Activated CD8-positive, alpha-beta T cell treated with anti-CD3 and anti-CD28 coated beads, Interleukin-2, amount 10 ng/mL, durations not matched to agents 7 days and 5 days (primary cell): ENCODE results near the gene ZC3H7B. TPM values are rescaled to one million over a fixed set of nuclear protein-coding genes. Genes with fewer than 3 reads are reported as not detected.

ENCODE experiments used
- ATAC-seq: fragments of 150-1000 bp; cut with Tn5 transposase; one replicate; pipeline ENCODE4 v1.10.0; 2021; ENCODE audit warnings: moderate library complexity
- CTCF ChIA-PET: fragments of 350-600 bp; sonication (Branson Sonifier 250); formaldehyde crosslinking; loops from one replicate; lab custom pipeline; 2021; ENCODE audit warnings: antibody characterized with exemption; lab: Charles Lee
- POLR2A ChIA-PET: fragments of 350-600 bp; sonication (Branson Sonifier 250); formaldehyde crosslinking; loops from one replicate; lab custom pipeline; 2021; ENCODE audit warnings: antibody characterized with exemption; lab: Charles Lee
- DNase-seq: peaks from one replicate; pipeline ENCODE4 v3.0.0-alpha.2; 2020
- H3K27ac Mint-ChIP-seq: one replicate; pipeline ENCODE4 v1.8.0; 2021; ENCODE audit warnings: mild to moderate bottlenecking, mixed read lengths
- H3K27me3 Mint-ChIP-seq: one replicate; pipeline ENCODE4 v1.8.0; 2021; ENCODE audit warnings: low read depth, mixed read lengths
- H3K36me3 Mint-ChIP-seq: one replicate; pipeline ENCODE4 v1.8.0; 2021; ENCODE audit warnings: low read depth, mixed read lengths
- H3K4me1 Mint-ChIP-seq: one replicate; pipeline ENCODE4 v1.8.0; 2021; ENCODE audit warnings: low read depth, mixed read lengths
- H3K4me3 Mint-ChIP-seq: one replicate; pipeline ENCODE4 v1.8.0; 2021; ENCODE audit warnings: mild to moderate bottlenecking, mixed read lengths
- H3K9me3 Mint-ChIP-seq: one replicate; pipeline ENCODE4 v1.8.0; 2022; ENCODE audit warnings: mixed read lengths; ENCODE audit not compliant: insufficient read depth
- total RNA-seq, 2 experiments: library from RNA; stranded (reverse); gene quantifications; one replicate each; pipeline ENCODE4 v1.2.3, GENCODE V29; 2021

ZC3H7B gene
- total RNA-seq, 2 experiments from 2014 or later, result 48.4 to 50.8 TPM

DNA sequence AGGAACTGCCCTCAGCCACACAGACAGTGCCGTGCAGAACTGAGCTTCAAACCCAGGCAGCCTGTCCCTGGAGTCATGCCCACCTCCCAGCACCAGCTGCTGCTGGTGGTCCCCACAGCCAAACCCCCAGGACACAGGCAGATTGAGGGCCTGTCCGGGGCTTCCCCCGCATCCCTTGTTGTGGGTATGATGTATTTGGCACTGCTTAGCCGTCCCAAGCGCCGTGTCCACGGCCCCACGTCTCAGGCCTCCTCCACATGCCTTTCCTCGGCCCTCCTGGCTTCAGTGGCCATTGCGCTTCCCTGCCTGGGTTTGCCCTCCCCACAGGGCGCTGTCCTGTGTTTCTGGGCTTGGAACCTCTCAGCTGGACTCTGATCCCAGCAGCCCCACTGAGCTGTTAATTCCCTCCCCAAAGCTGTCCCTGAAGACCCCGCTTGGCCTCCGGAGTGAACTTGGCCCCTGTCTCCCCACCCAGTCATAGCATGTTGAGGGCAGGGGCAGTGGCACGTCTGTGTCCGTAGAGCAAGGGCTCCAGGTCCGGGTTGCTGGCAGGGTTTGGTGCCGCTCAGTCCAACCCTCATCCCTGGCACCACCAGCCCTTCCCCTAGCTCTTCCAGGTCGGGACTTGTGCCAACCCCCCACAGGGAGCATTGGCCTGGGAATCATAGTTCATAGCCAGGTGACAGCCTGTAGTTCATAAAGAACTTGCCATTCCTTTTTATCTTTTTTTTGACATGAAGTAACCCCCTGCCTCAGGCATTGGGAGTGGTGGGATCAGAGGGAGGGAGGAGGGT, 45.9 kb downstream of the ZC3H7B start:
- POLR2A ChIA-PET, result no interaction called here
- CTCF ChIA-PET, result no interaction called here
- no peaks in the 10 kb centered on the region for H3K9me3 Mint-ChIP-seq
- no peak overlapping the region for H3K4me3 Mint-ChIP-seq
- H3K27ac Mint-ChIP-seq, result no peak overlapping the region
- H3K36me3 Mint-ChIP-seq, result peaks cover 32% of the 10 kb centered on the region
- no peaks in the 10 kb centered on the region for H3K27me3 Mint-ChIP-seq
- DNase-seq (no peak), ATAC-seq (no peak)
- peaks cover 2% of the 10 kb centered on the region for H3K4me1 Mint-ChIP-seq

DNA sequence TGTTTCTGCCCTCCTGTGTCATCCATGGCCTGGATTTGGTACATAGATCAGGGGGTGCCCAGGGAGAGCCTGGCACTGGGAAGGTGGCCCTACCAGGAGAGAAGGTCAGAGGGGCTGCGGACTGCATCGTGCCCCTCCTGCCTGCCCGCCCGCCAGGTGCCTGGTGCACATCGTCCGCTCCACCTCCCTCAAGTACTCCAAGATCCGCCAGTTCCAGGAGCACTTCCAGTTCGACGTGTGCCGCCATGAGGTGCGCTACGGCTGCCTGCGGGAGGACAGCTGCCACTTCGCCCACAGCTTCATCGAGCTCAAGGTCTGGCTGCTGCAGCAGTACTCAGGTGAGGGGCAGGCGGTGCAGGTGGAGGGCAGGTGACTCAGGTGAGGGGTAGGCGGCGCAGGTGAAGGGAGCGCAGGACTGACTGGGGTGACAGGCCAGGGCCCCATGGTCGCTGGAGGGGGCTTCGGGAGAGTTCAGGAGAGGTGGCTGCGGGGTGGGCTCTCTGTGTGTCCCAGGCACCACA, 47.7 kb downstream of the ZC3H7B start:
- Mint-ChIP-seq H3K4me1 (no peaks in the 10 kb centered on the region), H3K27ac (peak overlapping the region; percentile 52), H3K36me3 (peaks cover 29% of the 10 kb centered on the region), H3K9me3 (no peaks in the 10 kb centered on the region), H3K4me3 (no peak overlapping the region), H3K27me3 (no peaks in the 10 kb centered on the region)
- DNase-seq (no peak), ATAC-seq (no peak)
- ChIA-PET POLR2A (no interaction called here), CTCF (no interaction called here)

DNA sequence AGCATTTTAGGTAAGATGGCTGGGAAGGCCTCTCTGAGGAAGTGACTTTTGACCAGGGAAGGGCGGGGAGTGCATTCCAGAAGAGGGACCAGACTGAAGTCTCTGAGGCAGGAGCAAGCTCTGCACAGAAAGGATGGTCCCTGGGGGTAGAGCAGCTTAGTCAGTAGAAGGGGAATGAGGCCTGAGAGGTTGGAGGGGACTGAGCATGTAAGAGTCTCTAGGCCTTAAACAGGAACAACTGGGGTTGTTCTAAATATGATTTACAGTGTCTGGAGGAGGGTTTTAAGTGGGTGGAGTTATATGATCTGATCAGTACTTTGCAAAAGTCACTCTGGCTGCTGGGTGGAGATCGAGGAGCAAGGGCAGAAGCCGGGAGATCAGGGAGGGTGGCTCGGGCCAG, 48.8 kb downstream of the ZC3H7B start:
- peaks cover 31% of the 10 kb centered on the region for H3K36me3 Mint-ChIP-seq
- DNase-seq, result no peak
- peak overlapping the region; percentile 5 for H3K27ac Mint-ChIP-seq
- POLR2A ChIA-PET, result no interaction called here
- no peak for ATAC-seq
- no peaks in the 10 kb centered on the region for H3K27me3 Mint-ChIP-seq
- H3K4me3 Mint-ChIP-seq, result no peak overlapping the region
- no peaks in the 10 kb centered on the region for H3K4me1 Mint-ChIP-seq
- H3K9me3 Mint-ChIP-seq, result no peaks in the 10 kb centered on the region
- CTCF ChIA-PET, result no interaction called here

DNA sequence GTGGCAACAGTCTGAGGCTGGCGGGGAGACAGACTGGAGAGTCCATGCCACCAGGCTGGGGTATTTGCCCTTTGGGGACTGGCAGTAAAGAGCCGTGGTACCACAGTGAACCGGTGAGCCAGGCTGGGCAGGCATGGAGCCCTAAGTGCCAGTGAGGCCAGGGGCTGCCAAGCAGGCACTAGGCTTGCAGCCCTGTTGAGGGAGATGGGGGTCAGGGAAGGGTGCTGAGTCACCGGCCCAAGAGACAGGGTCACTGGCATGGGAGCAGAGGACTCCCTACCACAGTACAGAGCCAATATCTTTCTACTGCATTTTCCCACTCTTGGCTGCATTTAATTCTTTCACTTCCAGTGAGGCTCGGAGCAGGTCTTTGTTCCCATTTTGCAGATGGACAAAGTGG, 49.7 kb downstream of the ZC3H7B start:
- H3K9me3 Mint-ChIP-seq, result no peaks in the 10 kb centered on the region
- ATAC-seq (no peak), DNase-seq (no peak)
- no peaks in the 10 kb centered on the region for H3K4me1 Mint-ChIP-seq
- H3K27ac Mint-ChIP-seq, result no peak overlapping the region
- CTCF ChIA-PET, result no interaction called here
- no peaks in the 10 kb centered on the region for H3K27me3 Mint-ChIP-seq
- POLR2A ChIA-PET, result no interaction called here
- peaks cover 31% of the 10 kb centered on the region for H3K36me3 Mint-ChIP-seq
- H3K4me3 Mint-ChIP-seq, result no peak overlapping the region

DNA sequence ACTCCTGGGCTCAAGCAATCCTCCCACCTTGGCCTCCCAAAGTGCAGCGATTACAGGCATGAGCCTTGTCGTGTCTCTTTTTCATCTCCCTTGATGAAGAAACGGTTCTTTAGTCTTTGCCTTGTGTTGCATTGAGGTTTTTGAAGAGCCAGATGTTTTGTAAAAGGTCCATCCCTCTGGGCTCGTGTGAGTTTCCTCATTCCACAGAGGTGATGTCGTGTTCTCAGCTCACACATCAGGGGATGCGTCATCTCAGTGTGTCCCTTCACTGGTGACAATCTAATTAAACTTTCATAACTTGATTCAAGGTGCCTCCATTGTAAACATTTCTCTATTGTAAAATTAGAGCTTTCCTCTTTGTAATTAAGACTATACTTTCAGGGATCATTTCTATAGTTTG, 50.7 kb downstream of the ZC3H7B start:
- Mint-ChIP-seq H3K9me3 (no peaks in the 10 kb centered on the region), H3K27ac (no peak overlapping the region), H3K4me1 (no peaks in the 10 kb centered on the region), H3K4me3 (no peak overlapping the region), H3K36me3 (peaks cover 34% of the 10 kb centered on the region), H3K27me3 (no peaks in the 10 kb centered on the region)
- ChIA-PET CTCF (interaction anchor here (0.7 kb wide), 1 partner anchor 429 kb away, joined by 3 read pairs; no protein-coding TSS in a partner anchor), POLR2A (no interaction called here)
- no peak for ATAC-seq
- no peak for DNase-seq

DNA sequence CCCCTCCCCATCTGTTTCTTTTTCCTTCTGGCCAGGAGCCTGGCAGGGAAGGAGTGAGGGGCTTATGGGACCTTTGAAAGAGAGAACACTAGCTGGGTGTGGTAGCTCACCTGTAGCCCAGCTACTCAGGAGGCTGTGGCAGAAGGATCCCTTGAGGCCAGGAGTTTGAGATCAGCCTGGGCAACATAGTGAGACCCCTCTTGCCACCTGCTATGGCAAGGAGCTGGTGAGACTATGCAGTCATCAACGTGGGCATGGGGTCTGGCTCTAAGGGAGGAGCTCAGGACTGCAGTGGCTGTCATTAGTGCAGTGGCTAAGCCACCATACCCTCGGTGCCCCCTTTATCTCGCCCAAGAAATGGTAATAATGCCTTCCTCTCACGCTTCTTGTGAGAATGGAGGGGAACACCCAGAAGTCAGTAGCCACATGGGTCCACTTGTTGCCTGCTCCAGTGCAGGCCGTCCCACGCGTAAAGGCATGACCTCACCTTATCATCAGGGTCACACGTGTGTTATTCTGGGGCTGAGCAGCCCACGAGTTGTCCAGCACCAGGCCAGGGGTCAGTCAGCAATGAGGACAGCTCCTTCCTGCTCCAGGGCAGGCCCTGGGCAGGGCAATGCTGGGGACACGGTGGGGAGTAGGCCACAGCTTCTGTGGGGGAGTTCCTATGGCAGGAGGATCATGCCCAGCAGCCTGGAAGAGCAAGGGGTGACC, 52.7 kb downstream of the ZC3H7B start:
- no peaks in the 10 kb centered on the region for H3K27me3 Mint-ChIP-seq
- ChIA-PET CTCF (no interaction called here), POLR2A (no interaction called here)
- no peaks in the 10 kb centered on the region for H3K9me3 Mint-ChIP-seq
- no peaks in the 10 kb centered on the region for H3K4me1 Mint-ChIP-seq
- no peak overlapping the region for H3K4me3 Mint-ChIP-seq
- H3K36me3 Mint-ChIP-seq, result peaks cover 27% of the 10 kb centered on the region
- DNase-seq, result no peak
- peak overlapping the region; percentile 11 for H3K27ac Mint-ChIP-seq
- no peak for ATAC-seq

DNA sequence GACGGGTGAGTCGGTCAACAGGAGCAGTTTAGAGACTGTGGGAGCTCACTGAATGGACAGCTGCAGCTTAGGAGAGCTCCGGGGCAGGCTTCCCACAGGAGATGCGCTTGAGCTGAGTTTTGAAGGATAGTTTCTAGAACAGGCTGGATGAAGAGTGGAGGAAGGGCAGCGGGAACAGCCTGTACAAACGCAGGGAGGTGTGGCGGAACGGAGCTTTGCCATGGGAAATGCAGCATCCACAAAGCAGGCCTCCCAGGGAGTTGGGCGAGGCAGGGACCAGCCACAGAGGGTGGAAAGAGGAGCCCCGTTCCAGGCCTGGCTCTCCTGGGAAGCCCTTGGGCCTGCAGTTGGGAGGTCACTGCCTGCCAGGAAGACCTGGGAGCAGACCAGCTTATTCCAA, 53.7 kb downstream of the ZC3H7B start:
- CTCF ChIA-PET, result no interaction called here
- Mint-ChIP-seq H3K27me3 (no peaks in the 10 kb centered on the region), H3K36me3 (peaks cover 26% of the 10 kb centered on the region), H3K4me1 (no peaks in the 10 kb centered on the region), H3K4me3 (no peak overlapping the region), H3K27ac (no peak overlapping the region), H3K9me3 (no peaks in the 10 kb centered on the region)
- no peak for DNase-seq
- ATAC-seq, result no peak
- POLR2A ChIA-PET, result no interaction called here

DNA sequence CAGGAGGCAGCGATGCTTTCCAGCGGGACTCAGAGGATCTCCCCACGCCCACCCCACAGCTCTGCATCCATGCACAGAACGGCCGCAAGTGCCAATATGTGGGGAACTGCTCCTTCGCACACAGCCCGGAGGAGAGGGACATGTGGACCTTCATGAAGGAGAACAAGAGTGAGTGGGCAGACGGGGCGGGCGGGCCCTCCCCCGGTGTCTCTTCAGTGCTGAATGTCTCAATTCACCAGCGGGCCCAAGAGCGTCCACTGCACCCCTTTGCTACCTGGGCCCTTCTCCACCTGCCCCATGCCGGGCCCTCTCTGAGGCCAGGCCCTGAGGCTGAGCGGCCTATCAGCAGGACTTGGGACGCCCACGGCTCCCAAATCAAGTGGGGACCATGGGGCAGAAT, 54.6 kb downstream of the ZC3H7B start:
- DNase-seq, result no peak
- H3K4me3 Mint-ChIP-seq, result no peak overlapping the region
- H3K4me1 Mint-ChIP-seq, result no peaks in the 10 kb centered on the region
- no peak overlapping the region for H3K27ac Mint-ChIP-seq
- no peaks in the 10 kb centered on the region for H3K9me3 Mint-ChIP-seq
- no peaks in the 10 kb centered on the region for H3K27me3 Mint-ChIP-seq
- ChIA-PET CTCF (no interaction called here), POLR2A (no interaction called here)
- ATAC-seq, result no peak
- H3K36me3 Mint-ChIP-seq, result peaks cover 19% of the 10 kb centered on the region

DNA sequence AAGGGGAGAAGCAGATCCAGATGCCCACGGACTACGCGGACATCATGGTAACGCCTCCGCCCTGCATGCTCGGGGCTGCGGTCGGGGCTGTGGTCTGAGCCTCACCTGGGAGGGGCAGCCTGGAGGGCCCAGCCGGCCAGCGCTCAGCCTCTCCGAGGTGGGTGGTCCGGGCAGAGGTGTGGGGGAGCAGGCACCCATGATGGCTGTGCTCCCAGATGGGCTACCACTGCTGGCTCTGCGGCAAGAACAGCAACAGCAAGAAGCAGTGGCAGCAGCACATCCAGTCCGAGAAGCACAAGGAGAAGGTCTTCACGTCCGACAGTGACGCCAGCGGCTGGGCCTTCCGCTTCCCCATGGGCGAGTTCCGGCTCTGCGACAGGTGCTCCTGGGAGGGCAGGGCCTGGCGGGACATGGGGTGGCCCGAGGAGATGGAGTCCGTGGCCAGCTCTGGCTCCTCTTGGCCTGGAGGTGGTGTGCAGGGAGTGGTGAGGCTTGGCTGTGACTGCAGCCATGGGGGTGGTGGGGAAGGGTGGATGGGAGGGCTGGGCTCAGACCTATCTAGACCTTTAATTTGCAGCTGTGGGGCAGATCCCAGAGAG, 55.2 kb downstream of the ZC3H7B start:
- H3K9me3 Mint-ChIP-seq, result no peaks in the 10 kb centered on the region
- ChIA-PET POLR2A (no interaction called here), CTCF (no interaction called here)
- no peak overlapping the region for H3K27ac Mint-ChIP-seq
- DNase-seq, result no peak
- peaks cover 19% of the 10 kb centered on the region for H3K36me3 Mint-ChIP-seq
- no peaks in the 10 kb centered on the region for H3K27me3 Mint-ChIP-seq
- no peak for ATAC-seq
- H3K4me3 Mint-ChIP-seq, result no peak overlapping the region
- no peaks in the 10 kb centered on the region for H3K4me1 Mint-ChIP-seq

DNA sequence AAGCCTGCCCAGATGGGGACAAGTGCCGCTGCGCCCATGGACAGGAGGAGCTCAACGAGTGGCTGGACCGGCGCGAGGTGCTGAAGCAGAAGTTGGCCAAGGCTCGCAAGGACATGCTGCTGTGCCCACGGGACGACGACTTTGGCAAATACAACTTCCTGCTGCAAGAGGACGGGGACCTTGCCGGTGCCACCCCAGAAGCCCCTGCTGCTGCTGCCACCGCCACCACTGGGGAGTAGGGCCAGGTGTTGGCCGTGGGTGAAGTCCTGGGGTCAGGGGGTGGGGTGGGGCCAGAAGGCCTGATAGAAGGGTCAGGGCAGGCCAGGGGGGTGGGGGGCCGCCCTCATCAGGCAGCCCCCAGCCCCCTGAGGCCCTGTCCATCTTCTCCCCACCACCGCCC, 55.9 kb downstream of the ZC3H7B start:
- ChIA-PET CTCF (no interaction called here), POLR2A (no interaction called here)
- Mint-ChIP-seq H3K36me3 (peaks cover 17% of the 10 kb centered on the region), H3K27me3 (no peaks in the 10 kb centered on the region), H3K4me3 (no peak overlapping the region), H3K4me1 (no peaks in the 10 kb centered on the region), H3K9me3 (no peaks in the 10 kb centered on the region), H3K27ac (no peak overlapping the region)
- no peak for ATAC-seq
- no peak for DNase-seq

DNA sequence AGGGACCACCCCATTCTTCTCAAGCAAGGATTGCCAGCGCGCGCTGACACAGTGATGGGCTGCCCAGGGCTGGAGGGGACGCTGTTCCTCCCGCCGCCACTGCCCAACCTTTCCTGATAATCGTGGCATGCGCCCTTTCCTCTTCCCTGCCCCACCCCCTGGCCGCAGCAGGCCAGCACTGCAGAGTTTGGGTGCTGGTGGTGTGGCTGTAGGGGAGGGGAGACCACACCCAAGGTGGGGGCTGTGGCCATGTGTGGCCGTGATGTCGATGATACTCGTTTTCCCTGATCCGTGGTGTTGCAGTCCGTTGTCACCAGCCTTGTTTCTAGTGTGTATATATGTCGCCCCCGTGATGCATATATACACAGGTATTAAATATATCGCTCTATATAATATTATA, 57.6 kb downstream of the ZC3H7B start:
- POLR2A ChIA-PET, result no interaction called here

DNA sequence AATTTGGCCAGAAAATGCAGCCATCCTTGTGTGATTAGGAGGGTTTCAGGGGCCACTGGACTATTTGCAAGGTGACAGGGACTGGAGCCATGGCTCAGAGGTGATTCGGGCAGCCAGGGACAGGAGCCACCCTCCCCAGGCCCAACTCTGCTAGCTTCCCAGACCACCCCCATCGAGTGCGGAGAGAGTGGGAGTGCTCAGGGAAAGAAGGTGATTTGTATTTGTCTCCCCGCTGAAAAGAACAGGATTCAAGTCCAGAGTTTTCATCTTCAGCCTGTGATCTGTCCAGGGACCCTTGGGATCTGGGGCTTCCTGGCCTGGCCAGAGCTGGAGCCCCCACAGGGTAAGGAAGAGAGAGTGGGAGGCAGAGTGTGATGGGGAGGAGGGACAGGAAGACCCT, 58.1 kb downstream of the ZC3H7B start:
- Mint-ChIP-seq H3K4me1 (no peaks in the 10 kb centered on the region), H3K36me3 (peaks cover 8% of the 10 kb centered on the region), H3K4me3 (no peak overlapping the region), H3K27me3 (no peaks in the 10 kb centered on the region), H3K9me3 (no peaks in the 10 kb centered on the region), H3K27ac (no peak overlapping the region)
- ChIA-PET POLR2A (no interaction called here), CTCF (no interaction called here)
- DNase-seq, result no peak
- no peak for ATAC-seq

More for the DNA sequence above, 57.6 kb downstream of the ZC3H7B start:
- Mint-ChIP-seq H3K9me3 (no peaks in the 10 kb centered on the region), H3K4me1 (no peaks in the 10 kb centered on the region), H3K27ac (no peak overlapping the region), H3K27me3 (no peaks in the 10 kb centered on the region), H3K4me3 (no peak overlapping the region), H3K36me3 (peaks cover 11% of the 10 kb centered on the region)
- DNase-seq, result no peak
- CTCF ChIA-PET, result no interaction called here
- no peak for ATAC-seq
